Gastrocnemius medialis (tissue), 4 donors: ENCODE results near the gene GPN3.

Experiments used
- CTCF ChIP-seq, 5 experiments: fragments of 450-650 bp in 3 of 5; fragments of 200-600 bp in 2 of 5; sonication (generic) in 2 of 5; IDR thresholded peaks in 4 of 5; conservative IDR thresholded peaks in 1 of 5; 1 replicate in 4 of 5; 2 replicates in 1 of 5; pipeline ENCODE4 v1.5.1; 2016 to 2019; ENCODE audit warnings: antibody characterized with exemption in 5 of 5, mild to moderate bottlenecking in 3 of 5, moderate library complexity in 3 of 5
- POLR2A ChIP-seq, 2 donors: fragments of 450-650 bp; IDR thresholded peaks; one replicate each; pipeline ENCODE4 v1.6.1; 2017; ENCODE audit warnings: antibody characterized with exemption in 2 of 2, mild to moderate bottlenecking in 2 of 2, moderate library complexity in 2 of 2

DNA sequence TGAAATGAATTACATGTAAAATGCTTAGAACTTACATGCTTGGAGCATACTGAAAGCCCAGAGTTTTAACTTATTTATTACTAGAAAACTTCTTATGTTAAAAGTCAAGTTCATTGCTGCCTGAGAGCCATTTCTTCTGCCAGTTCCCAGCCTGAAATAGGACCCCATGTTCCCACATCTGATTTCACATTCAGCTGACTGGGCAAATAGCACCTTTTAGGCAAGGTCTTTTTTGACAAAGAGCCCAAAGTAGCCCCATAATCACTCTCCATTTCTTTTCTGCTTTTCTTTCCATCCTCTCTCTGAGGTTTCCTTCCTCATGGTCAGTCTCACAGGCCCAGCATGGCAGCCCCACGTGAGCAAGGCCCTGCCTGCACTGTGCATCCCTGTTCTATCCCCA is 16.8 kb downstream of the GPN3 start:
- TF ChIP-seq CTCF (IDR thresholded peaks at IDR 0.05 in 4 of 5, conservative IDR thresholded peaks at IDR 0.05 in 1 of 5) (no peak), POLR2A (IDR thresholded peaks at IDR 0.05) (no peak)
